NOMO-1 treated with dmso at 0.1 percent for 144 hours (cell line): ENCODE measurements around the gene AP2A2.

Experiments used
- DNase-seq: peaks from one replicate; lab custom pipeline; 2025; ENCODE audit not compliant: unreplicated experiment; lab: John Stamatoyannopoulos, UW

The AP2A2 gene

DNA sequence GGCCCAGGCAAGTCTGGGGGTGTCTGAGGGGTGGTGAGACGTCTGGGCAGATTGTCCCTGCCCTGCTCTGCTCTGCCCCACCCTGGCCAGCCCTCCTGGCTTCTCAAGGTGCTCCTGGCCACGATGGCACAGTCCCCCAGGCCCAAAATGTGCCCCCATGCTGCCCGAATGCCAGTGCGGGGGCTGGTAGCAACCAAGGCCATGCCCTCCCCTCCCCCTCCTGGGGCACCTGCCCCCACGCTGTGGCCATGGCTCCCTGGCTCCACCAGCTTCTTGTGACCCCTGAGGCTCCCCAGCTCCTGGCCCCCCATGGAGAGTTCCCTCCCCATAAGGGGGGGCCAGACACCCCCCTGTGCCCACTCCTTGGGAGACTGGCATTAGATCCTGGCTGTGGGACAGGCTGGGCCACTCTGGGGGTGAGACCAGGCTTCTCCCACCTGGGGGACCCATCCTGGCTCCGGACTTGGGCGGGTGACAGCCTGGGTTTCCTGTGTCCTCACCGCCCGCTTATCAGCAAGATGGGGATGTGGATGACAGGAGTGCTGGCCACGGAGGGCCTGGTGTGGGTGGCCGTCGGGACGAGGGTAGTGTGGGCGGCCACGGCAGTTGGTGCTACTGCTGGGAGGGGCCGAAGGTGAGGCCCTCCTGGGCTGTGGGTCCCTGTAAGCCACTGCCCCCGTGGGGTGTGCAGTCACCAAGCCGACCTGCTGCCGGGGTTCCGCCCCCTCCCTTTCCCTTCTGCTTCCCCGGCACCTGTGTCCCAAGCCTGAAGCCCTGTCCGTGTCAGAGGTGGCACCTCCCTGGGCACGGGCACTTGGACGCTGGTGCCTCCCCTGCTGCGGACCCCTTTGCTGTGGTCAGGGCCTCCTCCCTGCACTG is 126.7 kb downstream of the AP2A2 start:
- no peak for DNase-seq

DNA sequence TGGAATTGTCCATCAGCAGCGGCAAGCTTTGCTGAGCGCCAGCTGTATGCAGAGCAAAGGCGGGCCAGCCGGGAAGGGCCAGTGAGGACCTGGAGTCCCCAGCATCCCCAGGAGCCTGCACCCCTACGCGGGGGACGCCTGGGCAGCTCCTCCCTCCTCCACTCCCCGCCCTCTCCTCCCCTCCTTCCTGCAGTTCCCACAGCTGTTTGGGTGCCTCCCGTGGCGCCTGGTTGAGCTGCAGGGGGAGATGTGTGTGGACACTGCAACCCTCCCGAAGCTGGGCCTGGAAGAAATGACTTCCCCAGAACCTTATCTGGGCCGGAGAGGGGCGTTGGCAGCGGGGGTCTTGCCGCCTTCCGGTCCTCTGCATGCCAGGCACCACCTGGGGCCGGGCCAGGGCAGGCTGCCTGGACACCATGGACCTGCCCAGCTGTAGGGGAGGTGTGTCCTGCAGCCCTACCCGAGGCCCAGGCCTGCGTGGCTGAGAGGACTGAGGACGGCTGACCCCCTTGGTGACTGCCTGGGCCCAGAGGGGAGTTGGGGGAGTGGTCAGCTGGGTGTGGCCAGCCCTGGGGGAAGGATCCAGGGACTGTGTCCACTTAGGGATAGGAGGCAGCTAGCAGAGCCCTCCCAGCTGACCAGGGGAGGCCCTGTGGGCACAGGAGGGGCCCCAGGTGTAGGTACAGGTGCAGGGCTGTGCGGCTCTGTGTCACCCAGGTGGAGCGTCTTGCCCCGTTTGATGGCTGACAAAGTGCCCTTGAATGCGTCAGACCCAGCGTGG is 127.6 kb downstream of the AP2A2 start:
- DNase-seq: no peak

DNA sequence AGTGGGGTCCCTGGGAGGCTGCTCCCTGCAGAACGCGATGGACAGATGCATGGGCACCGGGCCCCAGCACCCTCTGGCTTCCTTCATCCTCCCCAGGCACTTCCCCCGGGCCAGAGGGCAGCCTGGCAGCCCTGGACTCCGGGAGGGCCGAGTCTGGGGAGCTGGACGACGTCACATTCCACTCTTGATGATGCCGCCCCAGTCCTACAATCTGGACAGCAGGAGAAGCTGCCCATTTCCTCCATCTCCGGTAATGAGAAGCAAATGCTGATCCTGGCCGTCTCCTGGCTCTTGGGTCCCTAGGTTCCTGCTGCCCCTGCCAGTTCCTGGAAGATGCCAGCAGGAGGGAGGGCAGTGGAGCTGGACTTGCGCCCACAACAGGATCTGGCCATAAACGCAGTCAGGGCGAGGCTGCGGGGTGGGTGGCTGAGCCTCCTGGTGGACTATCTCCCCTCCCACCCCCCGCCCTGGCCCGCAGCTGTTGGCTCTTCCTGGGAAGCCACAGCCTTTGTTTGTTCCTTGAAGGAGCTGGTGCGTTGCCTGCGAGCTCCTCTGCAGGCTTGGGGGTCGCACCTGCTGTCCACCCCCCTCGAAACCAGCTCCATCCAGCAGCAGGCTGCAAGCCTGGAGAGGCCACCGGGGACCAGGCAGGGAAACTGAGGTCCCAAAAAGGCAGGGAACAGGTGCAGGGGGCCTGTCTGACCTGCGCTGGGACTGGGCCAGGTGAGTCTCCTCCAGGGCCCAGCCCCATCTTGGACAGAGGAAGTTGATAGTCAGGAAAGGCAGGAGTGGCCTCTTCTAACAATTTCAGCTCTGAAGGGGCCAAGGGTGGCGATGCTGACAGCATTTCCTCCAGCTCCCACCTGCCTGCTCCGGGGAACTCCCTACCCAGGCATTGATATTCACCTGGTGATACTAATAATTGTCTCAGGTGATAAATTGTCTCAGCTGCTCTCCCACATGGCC is 128.8 kb downstream of the AP2A2 start:
- no peak for DNase-seq

DNA sequence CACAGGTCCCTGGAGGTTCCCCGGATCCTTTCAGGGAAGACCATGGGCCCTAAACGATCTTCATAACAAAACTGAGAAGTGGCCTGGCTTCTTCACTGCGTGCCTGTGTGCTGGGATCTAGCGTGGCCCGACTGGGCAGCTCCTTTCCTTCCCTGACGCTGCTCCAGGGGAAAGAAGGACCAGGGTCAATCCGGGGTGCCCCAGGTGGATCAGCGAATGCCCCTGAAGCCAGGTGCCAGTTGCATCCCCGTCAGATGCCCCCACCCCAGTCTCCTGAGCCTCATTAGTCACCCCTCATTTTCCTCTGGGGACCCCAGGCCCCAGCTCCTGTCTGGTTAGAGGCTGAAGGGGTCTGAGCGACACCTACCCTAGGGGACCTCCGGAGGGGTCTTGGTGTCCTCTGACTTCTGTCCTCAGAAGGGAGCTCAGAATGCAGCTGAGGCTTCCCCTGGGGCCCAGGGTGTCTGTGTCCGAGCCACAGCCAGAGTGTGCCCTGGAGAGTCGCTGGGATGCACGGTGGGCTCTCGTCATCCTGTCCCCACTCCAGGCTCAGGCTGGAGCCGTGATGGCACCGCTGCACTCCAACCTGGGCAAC is 129.5 kb downstream of the AP2A2 start:
- DNase-seq: no peak

DNA sequence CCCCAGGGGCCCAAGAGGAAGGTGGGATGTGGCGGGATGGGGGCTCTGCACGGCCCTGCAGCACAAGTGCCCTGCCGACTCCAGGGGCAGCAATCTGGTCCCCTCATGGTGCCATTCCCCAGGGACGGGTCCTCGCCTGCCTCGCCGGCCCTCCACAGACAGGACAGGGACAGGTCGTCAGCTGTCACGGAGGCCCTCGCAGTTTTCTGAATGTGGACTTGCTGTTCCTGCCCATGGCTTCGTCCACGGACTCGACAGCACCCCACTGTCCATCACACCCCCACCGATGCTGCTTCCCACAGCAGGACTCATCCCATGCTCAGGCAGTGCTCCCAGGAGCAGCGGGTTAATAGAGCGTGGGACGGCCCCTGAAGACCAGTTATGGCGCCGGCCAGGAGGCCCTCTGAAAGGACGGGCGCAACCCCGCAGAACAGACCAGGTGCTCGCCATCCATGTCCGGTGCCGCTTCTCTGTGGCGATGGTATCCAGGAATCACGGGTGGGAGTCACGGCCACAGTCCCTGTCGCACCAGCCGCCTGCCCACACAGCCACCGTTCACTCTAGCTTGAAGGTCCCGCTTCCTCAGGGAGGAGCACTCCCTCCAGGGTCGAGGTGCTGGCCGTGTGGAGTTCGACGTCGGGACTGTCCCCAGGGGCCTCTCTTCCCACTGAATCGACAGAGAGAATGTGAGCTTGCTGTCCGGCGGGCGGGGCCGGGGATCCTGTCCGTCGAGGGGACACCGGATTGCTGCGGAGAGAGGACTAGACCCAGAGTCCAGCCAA is 130.5 kb downstream of the AP2A2 start:
- DNase-seq: no peak

DNA sequence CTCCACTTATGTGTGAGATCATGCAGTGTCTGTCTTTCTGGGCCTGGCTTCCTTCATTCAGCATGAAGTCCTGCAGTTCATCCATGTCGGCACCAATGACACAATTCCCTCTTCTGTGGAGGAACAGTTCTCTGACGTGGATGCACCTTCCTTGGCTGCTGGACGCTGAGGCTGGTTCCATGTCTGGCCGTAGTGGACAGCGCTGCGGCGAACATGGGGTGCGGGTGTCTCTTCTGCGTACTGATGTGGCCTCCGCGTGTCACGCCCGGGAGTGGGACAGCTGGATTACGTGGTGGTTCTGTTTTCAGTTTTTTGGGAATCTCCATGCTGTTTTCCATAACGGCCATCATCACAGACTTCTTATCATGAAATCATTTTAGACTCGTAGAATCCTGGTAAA is 132.1 kb downstream of the AP2A2 start:
- no peak for DNase-seq

DNA sequence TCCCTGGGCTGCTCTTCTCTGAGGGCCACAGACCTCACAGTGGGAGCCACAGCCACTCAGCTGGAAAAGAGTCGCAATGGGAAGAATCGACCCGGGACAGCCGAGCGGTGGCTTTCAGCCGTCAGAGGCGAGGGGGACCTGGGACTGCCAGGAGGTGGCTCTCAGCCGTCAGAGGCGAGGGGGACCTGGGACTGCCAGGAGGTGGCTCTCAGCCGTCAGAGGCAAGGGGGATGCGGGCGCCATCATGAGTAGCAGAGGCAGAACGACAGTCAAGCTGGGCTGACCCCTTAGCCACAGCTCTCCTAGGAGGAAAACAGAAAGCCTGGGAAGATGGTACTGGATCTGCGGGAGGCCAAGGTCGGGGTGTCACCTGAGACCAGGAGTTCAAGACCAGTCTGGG is 134.1 kb downstream of the AP2A2 start:
- DNase-seq: no peak

DNA sequence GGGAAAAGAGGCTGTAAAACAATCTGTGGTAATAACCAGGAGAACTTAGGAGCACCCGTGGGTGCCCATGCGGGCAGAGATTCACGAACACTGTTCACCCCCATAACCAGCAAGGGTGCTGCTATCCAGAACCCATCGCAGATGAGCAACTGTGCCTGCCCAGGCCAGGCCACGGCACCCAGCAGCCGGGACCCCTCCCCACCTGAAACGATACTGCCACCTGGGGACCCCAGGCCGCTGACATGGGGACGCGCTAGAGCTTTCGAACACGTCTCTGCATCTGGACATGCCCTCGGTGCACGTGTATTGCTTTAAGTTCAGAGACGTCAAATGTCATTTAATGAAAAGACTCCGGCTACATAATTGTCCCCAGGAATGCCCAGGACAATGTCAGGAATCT is 134.7 kb downstream of the AP2A2 start:
- DNase-seq: no peak

DNA sequence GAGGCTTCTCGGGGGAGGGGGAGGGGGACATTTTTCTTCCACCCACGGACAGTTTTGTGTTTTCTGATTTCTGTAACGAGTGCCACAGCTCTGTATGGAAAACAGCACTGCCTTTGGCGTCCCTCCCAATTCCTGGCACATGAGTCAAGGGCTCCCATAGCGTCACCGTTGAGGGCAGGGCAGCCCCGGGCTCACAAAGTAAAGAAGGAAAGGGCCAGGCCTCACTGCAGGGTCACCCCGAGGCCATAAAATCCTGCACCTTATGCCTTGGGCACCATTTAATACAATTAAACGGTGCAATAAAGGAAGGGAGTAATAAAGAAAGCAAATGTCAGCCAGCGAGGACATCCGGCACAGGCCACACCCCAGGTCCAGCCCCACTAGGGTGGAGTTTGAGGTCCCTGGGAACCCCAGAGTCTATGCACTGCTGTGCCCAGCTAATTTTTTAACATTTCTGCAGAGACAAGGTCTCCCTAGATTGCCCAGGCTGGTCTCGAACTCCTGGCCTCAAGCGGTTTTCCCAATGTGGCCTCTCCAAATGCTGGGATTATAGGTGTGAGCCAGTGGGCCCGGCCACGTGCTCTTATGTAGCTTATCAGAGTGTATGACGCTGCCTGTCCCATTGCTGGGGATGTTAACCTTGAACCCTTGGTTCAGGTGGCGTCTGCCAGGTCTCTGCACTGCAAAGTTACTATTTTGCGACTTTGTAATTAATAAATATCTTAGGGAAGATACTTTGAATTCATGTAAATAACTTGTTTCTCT is 135.4 kb downstream of the AP2A2 start:
- DNase-seq: no peak
